Hematopoietic multipotent progenitor cell treated with erythropoietin and hydrocortisone succinate and interleukin-3 and kit ligand, for 6 days (in vitro differentiated cells): ENCODE measurements around the gene KYAT1.
"Not testable (repeated sequence)": the region's sequence is repeated elsewhere in the genome, so short reads cannot be mapped to it uniquely, and the experiment has no call there.

Experiments used
- DNase-seq: peaks from one replicate; pipeline ENCODE4 v3.0.0-alpha.2; 2015

The KYAT1 gene

GRCh38 chr9:128882677-128883603 is 1.2 kb upstream of the KYAT1 start:
- DNase-seq: peak; percentile 39

- peak; percentile 84 for DNase-seq
Observed at GRCh38 chr9:128877852-128878251, 3.9 kb downstream of the KYAT1 start.

- DNase-seq: not testable (repeated sequence)
Observed at GRCh38 chr9:128870941-128871265, 10.8 kb downstream of the KYAT1 start.

- DNase-seq: no peak
Observed at GRCh38 chr9:128870128-128870940, 11.4 kb downstream of the KYAT1 start.

GRCh38 chr9:128863647-128864046 is 18.1 kb downstream of the KYAT1 start:
- DNase-seq: peak; percentile 87

- no peak for DNase-seq
Observed at GRCh38 chr9:128862401-128862851, 19.3 kb downstream of the KYAT1 start.

- no peak for DNase-seq
Observed at GRCh38 chr9:128861501-128861900, 20.2 kb downstream of the KYAT1 start.

GRCh38 chr9:128860937-128861336 is 20.8 kb downstream of the KYAT1 start:
- no peak for DNase-seq

GRCh38 chr9:128858476-128858875 is 23.3 kb downstream of the KYAT1 start:
- DNase-seq: not testable (repeated sequence)

GRCh38 chr9:128854454-128854853 is 27.3 kb downstream of the KYAT1 start:
- not testable (repeated sequence) for DNase-seq

- DNase-seq: not testable (repeated sequence)
Observed at GRCh38 chr9:128852646-128853045, 29.1 kb downstream of the KYAT1 start.

- peak; percentile 75 for DNase-seq
Observed at GRCh38 chr9:128851779-128852600, 29.8 kb downstream of the KYAT1 start.

GRCh38 chr9:128851024-128851423 is 30.7 kb downstream of the KYAT1 start:
- not testable (repeated sequence) for DNase-seq

- DNase-seq: no peak
Observed at GRCh38 chr9:128847803-128848202, 33.9 kb downstream of the KYAT1 start.

GRCh38 chr9:128846680-128847030 is 35.1 kb downstream of the KYAT1 start:
- no peak for DNase-seq

- DNase-seq: peak; percentile 35
Observed at GRCh38 chr9:128845186-128845931, 36.4 kb downstream of the KYAT1 start.

GRCh38 chr9:128843171-128843570 is 38.6 kb downstream of the KYAT1 start:
- not testable (repeated sequence) for DNase-seq

GRCh38 chr9:128841694-128842492 is 39.9 kb downstream of the KYAT1 start:
- DNase-seq: no peak

- DNase-seq: no peak
Observed at GRCh38 chr9:128840524-128840923, 41.2 kb downstream of the KYAT1 start.

- DNase-seq: no peak
Observed at GRCh38 chr9:128838338-128838737, 43.4 kb downstream of the KYAT1 start.

GRCh38 chr9:128836509-128837145 is 45.1 kb downstream of the KYAT1 start:
- no peak for DNase-seq
